ENCODE results near the gene SLC9C2. TPM values are rescaled to one million over a fixed set of nuclear protein-coding genes. Genes with fewer than 3 reads are reported as not detected.

The SLC9C2 gene
- total RNA-seq, 1 donor = not detected

GRCh38 chr1:173479649-173480048 lies 123.2 kb downstream of the SLC9C2 start:
- peak; percentile 62 for DNase-seq (ENCODE audit: low read depth)
- no peak for TF ChIP-seq CTCF (IDR thresholded peaks at IDR 0.05; ENCODE audit: insufficient read depth, low read depth, low read length)
- H3K4me3 ChIP-seq (ENCODE audit: low read depth, low read length) = peak overlapping the region; percentile 87

- peak; percentile 84 for DNase-seq (ENCODE audit: low read depth)
- no peak for TF ChIP-seq CTCF (IDR thresholded peaks at IDR 0.05; ENCODE audit: insufficient read depth, low read depth, low read length)
- peak overlapping the region; percentile 87 for H3K4me3 ChIP-seq (ENCODE audit: low read depth, low read length)
Measured at GRCh38 chr1:173478094-173478674, 124.7 kb downstream of the SLC9C2 start.

GRCh38 chr1:173477286-173478093 lies 125.4 kb downstream of the SLC9C2 start, which contains the start of gene PRDX6:
TSS of gene PRDX6 (plus strand) at chr1:173477335. CDS start at chr1:173477398, 63 bp downstream.
- DNase-seq (ENCODE audit: low read depth) = peak; percentile 86
- no peak for TF ChIP-seq CTCF (IDR thresholded peaks at IDR 0.05; ENCODE audit: insufficient read depth, low read depth, low read length)
- H3K4me3 ChIP-seq (ENCODE audit: low read depth, low read length) = peak within 1 kb of the TSS; percentile 87

GRCh38 chr1:173476665-173477285 lies 126.1 kb downstream of the SLC9C2 start:
- peak overlapping the region; percentile 87 for H3K4me3 ChIP-seq (ENCODE audit: low read depth, low read length)
- peak; percentile 89 for DNase-seq (ENCODE audit: low read depth)
- no peak for TF ChIP-seq CTCF (IDR thresholded peaks at IDR 0.05; ENCODE audit: insufficient read depth, low read depth, low read length)

GRCh38 chr1:173476197-173476664 lies 126.6 kb downstream of the SLC9C2 start:
- no peak for TF ChIP-seq CTCF (IDR thresholded peaks at IDR 0.05; ENCODE audit: insufficient read depth, low read depth, low read length)
- no peak for DNase-seq (ENCODE audit: low read depth)
- H3K4me3 ChIP-seq (ENCODE audit: low read depth, low read length) = peak overlapping the region; percentile 76

GRCh38 chr1:173475564-173476196 lies 127.2 kb downstream of the SLC9C2 start:
- peak; percentile 84 for DNase-seq (ENCODE audit: low read depth)
- H3K4me3 ChIP-seq (ENCODE audit: low read depth, low read length) = peak overlapping the region; percentile 76
- TF ChIP-seq CTCF (IDR thresholded peaks at IDR 0.05; ENCODE audit: insufficient read depth, low read depth, low read length) = no peak

GRCh38 chr1:173474780-173475421 lies 128.0 kb downstream of the SLC9C2 start:
- peak overlapping the region; percentile 76 for H3K4me3 ChIP-seq (ENCODE audit: low read depth, low read length)
- DNase-seq (ENCODE audit: low read depth) = peak; percentile 84
